Medulla oblongata (tissue), 1 donor: Measurements from ENCODE around the gene NSFL1C.

ENCODE experiments used
- DNase-seq: peaks from one replicate; pipeline ENCODE4 v3.0.0-alpha.2; 2015; ENCODE audit errors: extremely low spot score

NSFL1C gene

DNA sequence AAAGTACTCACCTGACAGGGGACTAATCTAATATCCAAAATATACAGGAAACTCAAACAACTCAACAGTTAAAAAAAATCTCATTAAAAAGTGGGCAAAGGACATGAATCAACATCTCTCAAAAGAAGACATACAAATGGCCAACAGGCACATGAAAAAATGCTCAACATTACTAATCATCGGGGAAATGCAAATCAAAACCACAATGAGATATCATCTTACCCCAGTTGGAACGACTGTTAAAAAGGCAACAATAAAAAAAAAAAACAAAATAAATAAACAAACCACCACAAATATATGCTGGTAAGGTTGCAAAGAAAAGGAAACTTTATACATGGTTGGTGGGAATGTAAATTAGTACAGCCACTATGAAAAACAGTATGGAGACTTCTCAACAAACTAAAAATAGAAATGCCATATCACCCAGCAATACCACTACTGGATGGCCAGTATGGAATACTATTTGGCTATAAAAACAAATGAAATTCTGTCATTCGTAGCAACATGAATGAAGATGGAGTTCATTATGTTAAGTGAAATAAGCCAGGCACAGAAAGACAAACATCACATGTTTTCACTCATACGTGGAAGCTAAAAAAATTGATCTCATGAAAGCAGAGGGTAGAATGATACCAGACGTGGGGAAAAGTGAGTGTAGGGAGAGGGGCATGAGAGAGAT lies 17.9 kb upstream of the NSFL1C start:
- DNase-seq = no peak

DNA sequence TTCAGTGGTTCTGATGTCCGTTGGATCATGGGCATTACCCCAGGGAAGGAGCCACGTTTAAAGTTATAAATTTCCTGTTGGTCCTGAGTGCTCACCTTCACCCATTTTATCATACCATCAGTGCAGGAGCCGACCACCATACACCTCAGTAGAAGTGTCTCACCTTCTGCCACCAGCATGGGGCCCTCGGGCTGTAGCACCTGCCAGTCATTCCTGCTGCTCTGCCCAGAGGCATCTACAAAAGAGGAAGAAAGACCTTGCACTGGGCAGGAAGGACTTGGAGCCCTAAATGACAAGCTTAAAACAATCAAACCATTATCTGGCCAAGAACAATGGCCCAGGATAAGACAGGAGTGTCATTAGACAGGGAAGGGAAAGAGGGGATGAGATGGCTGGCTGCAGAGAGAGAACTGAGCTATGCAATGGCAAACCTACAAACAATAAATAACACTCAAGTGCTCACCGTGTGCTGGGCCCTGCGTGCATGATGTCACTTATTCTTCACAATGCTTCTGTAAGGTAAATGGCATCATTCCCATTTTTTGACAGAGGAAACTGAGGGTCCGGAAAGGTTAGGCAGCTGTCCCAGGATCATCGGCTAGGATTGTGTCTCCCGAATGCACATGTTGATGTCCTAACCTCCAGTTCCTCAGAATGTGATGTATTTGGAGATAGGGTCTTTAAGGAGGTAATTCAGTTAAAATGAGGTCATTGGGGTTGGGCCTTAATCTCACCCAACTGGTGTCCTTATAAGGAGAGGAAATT lies 13.4 kb upstream of the NSFL1C start:
- DNase-seq = no peak

DNA sequence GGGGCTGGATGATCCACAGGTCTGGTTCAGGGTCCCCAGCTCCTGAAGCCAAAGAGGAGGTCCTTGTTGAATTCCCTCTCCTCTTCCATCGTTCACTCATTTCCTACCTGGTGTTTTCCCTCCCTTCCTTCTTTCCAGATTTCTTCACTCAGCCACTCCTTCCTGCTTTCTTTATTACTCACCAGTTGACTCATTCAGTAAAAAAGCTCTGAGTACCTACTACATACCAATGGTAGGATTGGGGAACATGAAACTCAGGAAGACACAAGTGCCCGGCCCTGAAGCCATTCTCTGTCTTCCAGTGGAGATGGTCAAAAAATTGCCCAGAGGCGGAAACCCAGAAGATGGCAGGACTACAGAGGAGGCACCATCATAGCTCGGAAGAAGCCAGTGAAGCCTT lies 11.9 kb upstream of the NSFL1C start:
- DNase-seq = no peak

DNA sequence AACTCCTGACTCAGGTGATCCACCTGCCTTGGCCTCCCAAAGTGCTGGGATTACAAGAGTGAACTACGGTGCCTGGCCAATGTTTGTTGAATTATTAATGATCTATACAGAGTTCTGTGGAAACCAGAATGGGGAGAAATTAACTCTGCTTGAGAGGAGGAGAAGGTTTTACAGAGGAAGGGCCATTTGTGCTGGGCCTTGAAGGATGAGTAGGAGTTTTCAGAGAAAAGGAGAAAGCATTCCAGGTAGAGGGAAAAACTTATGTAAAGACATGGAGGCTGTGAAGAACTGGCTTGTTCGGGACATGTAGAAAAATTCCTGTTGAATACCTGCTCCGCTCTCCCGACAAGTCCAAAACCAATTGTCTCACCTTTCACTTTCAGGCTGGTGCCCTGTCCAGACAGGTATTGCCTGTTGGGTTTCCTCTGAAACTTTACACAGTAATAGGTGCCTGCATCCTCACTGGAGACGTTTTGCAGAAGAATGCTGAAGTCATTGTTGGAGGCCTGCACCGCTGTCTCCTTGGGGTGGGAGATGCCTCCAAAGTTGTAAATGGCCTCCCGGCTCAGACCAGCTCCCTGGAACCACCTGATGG lies 11.3 kb upstream of the NSFL1C start:
- DNase-seq = no peak

DNA sequence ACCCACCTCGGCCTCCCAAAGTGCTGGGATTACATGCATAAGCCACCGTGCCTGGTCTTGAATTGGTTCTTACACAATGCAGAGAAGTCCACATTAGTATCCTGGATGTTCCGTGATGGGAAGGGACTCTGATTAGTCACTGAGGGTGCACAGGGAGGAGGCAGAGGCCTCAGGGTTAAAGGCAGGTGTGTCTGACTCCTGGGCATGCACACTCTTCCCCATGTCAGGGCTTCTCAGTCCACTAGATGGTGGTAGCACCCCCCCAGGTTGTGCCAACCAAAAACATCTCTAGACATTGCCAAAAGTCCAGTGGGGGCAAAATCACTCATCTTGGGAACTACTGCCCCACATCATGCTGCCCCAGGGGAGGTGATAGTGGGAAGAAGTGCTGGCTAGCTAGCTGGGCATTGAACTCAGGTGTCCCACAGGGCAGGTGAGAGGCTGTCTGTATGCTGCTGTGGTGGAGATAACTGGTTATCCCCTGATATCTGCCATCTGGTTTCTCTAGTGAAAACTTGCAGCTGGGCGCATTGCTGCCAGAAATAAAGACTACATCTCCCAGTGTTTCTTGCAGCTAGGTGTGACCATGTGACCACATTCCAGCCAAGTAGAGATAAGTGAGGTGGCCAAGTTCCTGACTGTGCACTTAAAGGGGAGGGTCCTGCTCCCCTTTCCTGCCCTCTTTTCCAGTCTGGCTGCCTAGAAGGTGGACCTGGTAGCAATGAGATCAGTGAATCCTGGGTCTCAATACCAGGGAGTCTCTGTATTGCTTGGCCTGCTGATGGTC lies 8.4 kb upstream of the NSFL1C start:
- DNase-seq = no peak

DNA sequence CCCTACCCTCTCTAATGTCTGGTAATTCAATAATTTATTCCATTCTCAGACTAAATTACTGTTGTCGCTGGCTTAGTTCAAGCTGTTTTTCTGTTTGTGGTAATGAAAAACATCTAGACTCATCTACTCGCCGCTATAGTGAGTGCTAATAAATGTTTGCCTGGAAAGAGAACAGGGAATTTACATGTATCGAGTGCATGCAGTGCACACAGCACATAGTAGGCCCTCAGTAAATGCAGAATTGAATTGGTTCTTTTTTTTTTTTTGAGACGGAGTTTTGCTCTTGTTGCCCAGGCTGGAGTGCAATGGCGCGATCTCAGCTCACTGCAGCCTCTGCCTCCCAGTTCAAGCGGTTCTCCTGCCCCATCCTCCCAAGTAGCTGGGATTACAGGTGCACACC lies 7.7 kb upstream of the NSFL1C start:
- DNase-seq = no peak

DNA sequence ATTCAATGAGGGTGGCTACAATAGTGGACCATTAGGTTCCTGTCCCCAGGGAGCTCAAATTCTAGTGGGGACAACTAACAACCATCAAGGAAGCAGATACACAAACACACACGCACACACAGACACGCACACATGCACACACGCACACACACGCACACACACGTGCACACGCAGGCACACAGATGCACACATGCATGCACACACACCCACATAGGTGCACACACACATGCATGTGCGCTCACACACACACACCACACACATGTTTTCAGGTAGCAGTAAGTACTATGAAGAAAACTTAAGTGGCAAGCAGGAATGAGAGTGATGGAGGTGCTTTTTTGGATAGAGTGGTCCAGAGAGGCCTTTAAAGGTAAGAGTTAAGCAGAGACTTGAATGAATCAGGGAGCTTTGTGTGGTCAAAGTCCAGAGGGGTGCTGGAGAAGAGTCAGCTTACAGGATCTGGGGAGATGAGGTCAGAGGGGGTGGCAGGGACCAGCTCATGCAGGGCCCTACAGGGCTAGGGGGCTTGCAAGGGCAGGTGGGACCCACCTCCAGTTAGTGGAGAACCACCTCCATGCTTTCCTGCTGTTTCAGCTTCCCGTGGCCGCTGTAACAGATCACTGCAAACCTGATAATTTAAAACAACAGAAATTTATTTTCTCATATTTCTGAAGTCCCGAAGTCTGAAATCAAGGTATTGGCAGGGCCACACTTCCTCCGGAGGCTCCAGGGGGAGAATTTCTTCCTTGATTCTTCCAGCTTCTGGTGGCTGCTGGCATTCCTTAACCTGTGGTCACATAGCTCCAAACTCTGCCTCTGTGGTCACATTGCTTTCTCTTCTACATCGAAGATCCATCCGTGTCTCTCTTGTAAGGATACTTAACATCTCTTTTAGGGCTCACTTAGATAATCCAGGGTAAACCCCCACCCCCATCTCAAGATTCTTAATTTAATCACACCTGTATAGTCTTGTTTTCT lies 6.9 kb upstream of the NSFL1C start:
- no peak for DNase-seq

DNA sequence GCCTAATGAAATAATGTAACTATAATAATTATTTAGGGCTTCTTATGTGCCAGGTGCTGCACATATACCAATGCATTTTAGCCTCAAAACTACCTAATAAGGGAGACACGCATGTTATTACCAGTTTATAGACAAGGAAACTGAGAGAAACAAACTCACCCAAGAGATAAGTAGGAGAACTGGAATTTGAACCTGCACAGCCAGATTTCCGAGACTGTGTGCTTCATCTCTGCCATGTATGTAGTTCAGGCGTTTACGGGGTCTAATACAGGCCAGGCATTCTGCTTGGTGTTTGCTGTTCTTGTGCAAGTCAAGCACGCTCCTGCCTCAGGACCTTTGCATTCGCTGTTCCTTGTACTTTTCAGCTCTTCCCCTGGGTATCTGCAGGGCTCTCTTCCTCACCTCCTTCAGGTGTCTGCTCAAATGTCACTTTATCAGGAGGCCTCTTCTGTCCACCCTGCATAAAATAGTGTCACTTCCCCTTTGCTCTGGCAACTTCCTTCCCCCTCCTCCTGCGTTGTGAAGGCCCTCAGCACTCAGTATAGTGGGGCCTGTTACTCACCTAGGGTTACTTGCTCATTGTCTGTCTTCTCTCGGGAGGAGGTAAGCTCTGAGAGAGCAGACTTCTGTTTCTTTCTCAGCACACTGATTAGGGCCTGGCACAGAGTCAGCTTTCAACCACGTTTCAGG lies 6.1 kb upstream of the NSFL1C start:
- DNase-seq = peak; percentile 15

DNA sequence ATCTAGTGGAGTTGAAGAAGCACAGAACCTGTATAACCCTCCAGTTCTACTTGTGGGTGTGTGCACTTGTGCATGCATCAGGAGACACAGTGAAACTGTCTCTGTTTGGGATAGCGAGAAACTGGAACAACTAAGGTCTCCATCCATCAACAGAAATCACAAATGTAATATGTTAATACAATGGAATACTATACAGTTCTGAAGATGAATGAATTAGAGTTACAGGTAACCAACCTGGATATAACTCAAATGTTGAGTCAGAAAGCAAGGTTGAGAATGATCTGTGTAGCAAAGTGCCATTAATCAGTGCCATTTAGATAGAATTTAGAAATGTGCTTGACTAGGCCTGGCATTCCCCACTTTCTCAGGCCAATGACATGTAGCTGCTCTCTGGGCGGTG lies 4.6 kb upstream of the NSFL1C start:
- DNase-seq = no peak

DNA sequence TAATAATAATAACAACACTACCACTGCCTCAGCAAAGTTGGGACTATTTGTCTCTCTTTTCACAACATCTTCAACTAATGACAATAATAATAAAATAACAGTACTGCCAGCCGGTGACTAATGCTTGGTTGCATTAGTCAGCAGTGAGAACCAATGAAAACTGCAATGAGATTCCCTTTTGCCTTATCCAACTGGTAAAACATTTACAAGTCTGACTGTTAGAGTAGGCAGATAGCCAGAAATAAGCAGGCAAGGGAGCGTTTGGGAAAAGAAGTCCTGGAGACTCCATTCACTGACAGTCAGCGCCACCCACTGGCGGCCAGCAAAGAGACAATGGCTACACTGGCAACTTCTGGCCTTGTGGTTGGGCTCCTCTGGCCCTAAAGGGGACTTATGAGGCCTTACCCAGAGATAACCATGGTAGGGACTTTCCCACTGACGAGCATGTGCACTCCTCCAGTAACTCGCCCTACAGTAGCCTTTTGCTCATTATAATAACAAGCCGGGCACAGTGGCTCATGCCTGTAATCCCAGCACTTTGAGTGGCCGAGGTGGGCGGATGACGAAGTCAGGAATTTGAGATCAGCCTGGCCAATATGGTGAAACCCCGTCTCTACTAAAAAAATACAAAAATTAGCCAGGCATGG lies 3.4 kb upstream of the NSFL1C start:
- DNase-seq = peak; percentile 70

DNA sequence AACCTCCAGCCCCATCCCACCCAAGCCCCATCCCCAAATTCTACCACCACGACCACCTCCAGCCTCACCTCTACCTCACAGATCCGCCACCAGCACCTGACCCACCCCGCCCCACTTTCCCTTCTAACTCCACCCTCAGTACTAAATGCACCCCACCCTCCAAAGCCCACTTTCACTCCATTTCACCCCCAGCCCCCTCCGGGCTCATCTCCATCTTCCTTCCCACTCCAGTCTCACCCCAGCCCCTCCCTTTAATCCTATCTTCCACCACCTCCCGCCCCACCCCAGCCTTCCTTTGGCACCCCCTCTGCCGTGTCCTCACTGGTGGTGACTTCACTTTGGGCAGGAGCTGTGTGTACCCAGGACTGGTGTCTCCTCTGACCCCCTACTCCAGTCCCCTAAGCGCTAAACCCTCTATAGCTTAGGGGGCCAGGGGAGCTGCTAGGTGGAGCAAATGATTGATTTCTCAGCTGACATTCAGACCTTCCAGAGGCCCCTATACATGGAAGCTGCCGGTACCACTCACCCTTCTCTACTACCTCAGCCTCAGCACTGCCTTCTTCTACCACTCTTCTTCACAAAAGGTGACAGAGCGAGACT lies 2.8 kb upstream of the NSFL1C start:
- no peak for DNase-seq

DNA sequence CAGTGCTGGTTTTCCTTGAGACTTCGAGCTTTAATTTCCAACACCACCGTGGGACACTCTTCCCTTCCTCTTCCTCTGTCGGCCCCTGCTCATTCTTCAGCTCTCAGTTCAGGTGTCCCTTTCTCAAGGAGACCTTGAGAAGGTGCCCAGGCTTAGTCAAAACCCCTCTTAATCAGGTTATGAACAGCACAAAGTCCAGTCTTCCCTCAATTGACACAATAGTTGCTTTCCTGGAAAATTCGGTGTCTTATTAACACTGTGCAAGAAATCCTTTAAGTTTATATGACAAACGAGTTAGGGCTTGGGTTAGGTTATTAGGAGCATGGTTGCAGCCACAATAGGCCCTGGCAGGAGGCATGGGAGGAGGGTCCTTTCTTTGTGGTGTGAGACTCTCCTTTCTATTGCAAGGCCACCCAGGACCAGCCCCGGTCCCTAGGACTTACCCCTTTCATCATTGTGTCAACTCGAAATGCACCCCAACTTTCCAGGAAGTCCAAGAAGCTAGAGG lies 1.5 kb upstream of the NSFL1C start:
- DNase-seq = no peak

DNA sequence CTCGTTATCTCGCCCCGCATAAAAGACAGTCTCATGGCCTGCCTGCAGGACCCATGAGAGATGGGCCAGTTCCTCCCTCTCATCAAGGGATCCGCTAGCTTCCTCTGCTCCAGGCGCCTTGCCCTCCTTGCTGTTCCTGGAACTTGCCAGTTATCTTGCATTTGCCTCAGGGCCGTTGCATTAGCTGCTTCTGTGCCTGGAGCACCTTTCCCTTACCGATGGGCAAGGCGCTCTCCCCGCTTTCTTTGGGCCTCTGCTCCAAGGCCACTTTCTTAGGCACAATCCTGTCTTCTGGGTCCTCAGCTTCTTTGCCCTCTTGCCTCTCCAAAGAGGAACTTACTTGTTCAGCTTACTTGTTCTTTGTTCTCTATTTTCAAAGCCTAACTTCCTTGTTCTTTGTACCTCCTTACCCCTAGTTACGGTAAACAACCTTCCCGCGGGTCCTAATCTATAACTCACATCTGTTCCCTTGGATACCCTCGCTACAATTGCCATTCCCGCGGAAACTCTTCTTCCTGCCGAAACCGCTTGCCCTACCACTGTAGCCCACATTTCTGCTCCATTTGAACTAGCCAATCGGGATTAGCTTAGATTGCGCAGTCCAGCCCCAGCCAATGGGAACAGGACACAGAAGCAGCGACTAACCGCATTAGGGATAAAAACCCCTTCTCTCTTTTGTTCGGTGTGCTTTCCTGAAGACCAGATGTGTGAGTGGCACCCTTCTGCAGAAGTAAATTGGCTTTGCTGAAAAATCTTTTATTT lies 887 bp upstream of the NSFL1C start:
- peak; percentile 58 for DNase-seq

DNA sequence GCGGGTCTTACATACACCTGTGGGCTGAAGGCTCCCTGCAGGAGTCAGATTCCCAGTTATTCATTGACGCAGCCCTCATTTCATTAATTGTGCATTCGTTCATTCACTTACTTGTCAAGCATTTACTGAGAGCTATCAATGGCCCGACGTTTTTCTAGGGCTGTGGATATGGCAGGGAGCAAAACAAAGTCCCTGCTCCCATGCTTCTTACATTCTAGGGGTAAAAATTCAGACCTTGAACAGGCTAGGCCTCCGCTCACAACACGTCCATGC lies 369 bp upstream of the NSFL1C start:
- DNase-seq = no peak

DNA sequence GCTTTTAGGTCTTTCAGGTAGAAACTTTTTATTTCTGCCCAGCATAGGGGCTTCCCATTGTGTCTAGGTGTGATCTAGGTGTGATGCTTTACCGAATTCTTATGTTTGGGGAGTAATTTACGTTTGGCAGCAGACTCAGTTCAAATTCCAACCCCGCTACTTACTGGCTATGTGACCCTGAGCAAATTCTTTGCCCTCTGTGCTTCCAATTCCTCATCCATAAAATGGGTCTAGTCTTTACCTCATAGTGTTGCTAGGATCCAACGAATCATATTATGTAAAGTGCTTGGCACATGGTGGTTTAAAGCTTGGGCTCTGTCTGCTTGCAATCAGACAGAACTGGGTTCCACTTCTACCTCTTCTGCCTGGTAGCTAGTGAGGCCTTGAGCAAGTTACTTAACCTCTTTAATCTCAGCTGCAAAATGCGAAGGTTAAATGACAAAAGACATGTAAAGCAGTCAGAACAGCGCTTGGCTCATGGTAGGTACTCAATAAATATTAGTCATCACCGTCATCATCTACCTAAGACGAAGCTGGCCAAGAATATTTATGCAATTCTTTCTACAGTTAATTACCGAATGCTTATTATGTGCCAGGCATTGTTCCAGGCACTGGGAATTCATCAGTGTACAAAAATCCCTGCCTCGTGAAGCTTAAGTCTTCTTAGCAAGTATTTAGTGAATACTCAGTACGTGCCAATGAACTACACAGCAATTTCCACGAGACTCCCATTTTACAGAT lies 1.0 kb downstream of the NSFL1C start:
- DNase-seq = no peak

DNA sequence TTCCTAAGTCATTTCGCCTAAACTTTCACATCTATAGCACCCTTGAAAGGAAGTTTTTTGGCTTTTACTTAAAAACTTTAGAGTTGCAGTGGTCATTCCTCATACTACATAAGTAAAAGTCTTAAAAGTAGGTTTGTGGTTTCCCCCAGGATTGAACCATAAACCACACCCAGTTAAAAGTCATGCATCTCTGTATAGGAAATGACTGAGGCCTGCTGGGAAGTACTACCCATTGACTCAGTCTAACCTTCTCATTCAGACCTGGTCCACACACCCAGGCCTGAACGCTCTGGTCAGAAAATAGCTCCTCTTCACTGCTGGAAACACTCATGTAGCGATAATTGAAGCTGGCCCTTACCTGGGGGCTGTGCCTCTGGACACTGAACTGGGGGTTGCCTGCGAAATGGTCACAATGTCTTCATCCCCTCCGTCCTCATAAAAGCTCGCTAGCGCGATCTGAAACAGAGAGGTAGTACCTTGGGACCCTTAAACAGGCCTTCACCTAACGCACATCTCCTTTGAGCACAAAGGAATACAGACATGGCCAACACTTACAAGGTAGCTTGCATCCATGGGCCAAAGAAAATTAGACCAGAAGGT lies 2.6 kb downstream of the NSFL1C start:
- no peak for DNase-seq

DNA sequence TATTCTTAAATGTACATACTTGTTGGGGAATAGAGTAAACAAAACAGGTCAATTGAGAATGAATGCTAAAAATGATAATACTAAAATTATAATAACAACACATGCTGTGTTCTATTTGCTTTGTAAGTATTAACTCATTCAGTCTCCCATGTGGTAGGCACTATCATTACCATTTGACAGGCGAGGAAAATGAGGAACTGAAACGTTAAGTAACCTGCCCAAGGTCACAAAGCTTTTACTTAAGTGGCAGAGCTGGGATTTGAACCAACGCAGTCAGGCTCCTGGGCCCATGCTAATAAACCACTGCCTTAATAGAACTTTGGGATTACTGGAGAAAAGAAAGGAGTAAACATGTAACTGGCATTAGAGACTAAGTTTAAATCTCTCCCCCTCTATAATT lies 3.8 kb downstream of the NSFL1C start:
- DNase-seq = no peak

DNA sequence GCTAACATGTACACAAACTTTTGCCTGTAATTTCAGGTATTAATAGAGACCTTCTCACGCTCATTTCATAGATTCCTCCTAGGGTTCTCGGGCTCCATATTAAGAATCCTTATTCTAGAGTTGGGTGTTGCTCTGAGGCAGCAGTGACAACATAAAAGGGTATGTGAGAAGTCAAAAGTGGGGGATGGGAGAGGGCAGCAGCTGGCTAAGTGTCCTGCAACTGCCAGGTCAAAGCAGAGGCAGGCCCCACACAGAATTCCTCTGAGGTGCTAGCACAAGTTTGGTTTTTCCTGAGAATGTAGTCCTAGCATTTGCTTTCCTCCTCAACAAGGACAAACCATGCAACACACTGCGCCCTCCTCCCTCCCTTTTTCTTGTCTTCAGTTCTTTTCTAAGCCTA lies 4.6 kb downstream of the NSFL1C start:
- no peak for DNase-seq
